Left ventricle myocardium inferior (tissue), 1 donor: ENCODE measurements around the gene LRIT1. TPM values are rescaled to one million over a fixed set of nuclear protein-coding genes. Genes with fewer than 3 reads are reported as not detected.
A peak's percentile ranks its signal among the peaks of the same experiment; 100 is the strongest.

ENCODE experiments used
- DNase-seq: peaks from one replicate; pipeline ENCODE4 v3.0.0-alpha.2; 2020
- H3K27ac ChIP-seq: fragments of 200-600 bp; replicated peaks from 2 replicates; pipeline ENCODE4 v1.8.0; 2021
- H3K27me3 ChIP-seq: fragments of 200-600 bp; 2 replicates; pipeline ENCODE4 v1.8.0; 2021; ENCODE audit warnings: low read depth
- H3K36me3 ChIP-seq: fragments of 200-600 bp; 2 replicates; pipeline ENCODE4 v1.8.0; 2021
- H3K4me1 ChIP-seq: fragments of 200-600 bp; 2 replicates; pipeline ENCODE4 v1.8.0; 2021
- H3K4me3 ChIP-seq: fragments of 200-600 bp; 2 replicates; pipeline ENCODE4 v1.8.0; 2021; ENCODE audit warnings: mild to moderate bottlenecking, moderate library complexity
- H3K9me3 ChIP-seq: fragments of 200-600 bp; replicated peaks from 2 replicates; pipeline ENCODE4 v1.8.0; 2021
- intact Hi-C: fragments of 100-400 bp; cut with micrococcal nuclease; formaldehyde crosslinking; loops from one replicate; pipeline ENCODE4 v1.11.0; 2022
- total RNA-seq: library from RNA; stranded (reverse); fragmentation: NEBNext Ultra II Directional; extraction: Animal tissue kit (Norgen Biotek cat#: 25700); gene quantifications from one replicate; pipeline ENCODE4 v1.2.1, GENCODE V29; 2021
- TF ChIP-seq, protein P1 (sequence below): fragments of 200-600 bp; IDR thresholded peaks from 2 replicates; pipeline ENCODE4 v1.8.0; 2021; ENCODE audit warnings: antibody characterized with exemption, mild to moderate bottlenecking, borderline replicate concordance
- donor health status: DM: no; HTN: yes; CAD: no; lungs with severe emphysema.

LRIT1 gene
- total RNA-seq, 1 donor from 2014 or later, result not detected

DNA sequence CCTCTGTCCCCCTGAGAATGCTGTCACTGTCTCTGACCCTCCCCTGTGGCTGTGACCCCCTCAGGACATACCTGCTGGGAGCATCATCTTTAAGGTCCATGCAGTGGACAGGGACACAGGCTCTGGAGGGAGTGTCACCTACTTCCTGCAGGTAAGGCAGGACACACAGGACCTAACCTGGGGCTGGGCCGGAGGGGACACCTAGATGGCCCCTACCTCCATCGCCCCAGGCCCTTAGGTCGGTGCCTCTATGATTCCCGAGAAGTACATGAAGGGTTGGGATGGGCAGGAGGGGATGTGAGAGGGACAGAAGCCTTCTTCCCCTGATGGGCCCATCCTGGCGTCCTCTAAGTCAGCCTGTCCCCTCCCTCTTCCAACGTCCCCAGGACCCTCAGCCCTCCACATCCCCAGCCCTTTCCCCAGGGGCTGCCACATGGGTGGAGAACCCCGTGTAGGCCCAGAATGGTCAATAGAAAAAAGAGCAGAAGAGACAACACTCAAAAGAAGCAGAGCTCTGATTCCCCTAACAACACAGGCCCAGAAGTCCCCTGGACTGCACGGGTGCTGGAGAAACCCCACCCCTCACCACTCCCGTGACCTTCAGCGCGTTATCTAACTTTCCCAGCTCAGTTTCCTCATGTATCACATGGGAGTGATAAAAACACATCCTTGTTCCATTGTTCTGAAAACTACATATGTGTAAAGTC lies 40.7 kb downstream of the LRIT1 start:
- Histone ChIP-seq H3K36me3 (no peaks in the 10 kb centered on the region), H3K4me1 (peaks cover 11% of the 10 kb centered on the region), H3K27ac (no peak overlapping the region), H3K27me3 (peaks cover 63% of the 10 kb centered on the region), H3K4me3 (no peak overlapping the region), H3K9me3 (no peaks in the 10 kb centered on the region)
- DNase-seq, result no peak
- TF ChIP-seq, protein P1, sequence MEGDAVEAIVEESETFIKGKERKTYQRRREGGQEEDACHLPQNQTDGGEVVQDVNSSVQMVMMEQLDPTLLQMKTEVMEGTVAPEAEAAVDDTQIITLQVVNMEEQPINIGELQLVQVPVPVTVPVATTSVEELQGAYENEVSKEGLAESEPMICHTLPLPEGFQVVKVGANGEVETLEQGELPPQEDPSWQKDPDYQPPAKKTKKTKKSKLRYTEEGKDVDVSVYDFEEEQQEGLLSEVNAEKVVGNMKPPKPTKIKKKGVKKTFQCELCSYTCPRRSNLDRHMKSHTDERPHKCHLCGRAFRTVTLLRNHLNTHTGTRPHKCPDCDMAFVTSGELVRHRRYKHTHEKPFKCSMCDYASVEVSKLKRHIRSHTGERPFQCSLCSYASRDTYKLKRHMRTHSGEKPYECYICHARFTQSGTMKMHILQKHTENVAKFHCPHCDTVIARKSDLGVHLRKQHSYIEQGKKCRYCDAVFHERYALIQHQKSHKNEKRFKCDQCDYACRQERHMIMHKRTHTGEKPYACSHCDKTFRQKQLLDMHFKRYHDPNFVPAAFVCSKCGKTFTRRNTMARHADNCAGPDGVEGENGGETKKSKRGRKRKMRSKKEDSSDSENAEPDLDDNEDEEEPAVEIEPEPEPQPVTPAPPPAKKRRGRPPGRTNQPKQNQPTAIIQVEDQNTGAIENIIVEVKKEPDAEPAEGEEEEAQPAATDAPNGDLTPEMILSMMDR, result no peak
- intact Hi-C loops, result no loop called here

DNA sequence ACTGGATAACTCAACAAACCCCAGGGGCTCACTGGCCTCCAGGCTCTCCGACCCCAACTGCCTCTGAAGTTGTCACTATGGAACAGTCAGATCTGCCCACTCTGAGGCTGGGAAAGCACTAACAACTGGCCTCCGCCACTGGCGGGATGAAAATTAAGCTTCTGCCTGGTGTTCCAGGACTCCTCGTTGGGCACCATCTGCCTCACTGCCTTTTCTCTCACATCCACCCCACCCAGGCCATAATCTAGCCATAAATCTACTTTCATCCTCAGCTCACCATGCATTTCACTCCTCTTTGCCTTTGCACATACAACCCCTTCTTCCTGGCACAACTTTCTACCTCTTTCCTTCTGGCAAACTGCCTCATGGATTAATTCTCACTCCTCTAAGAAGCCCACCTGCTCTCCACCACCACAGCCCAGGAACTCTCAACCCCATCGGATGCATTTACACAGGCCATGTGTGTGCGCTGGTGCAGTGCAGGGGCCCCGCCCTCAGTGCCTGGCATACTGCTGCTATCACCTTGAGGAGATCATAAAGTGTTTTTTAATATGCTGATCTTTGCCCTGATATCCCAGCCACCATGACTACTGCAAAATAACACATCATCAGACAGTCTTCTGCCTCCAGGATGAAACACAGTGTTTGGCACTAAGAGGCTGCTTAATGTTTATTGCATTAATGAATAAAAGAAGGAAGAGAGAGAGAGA lies 43.0 kb downstream of the LRIT1 start:
- H3K4me3 ChIP-seq, result no peak overlapping the region
- peaks cover 68% of the 10 kb centered on the region for H3K27me3 ChIP-seq
- no peaks in the 10 kb centered on the region for H3K36me3 ChIP-seq
- peaks cover 30% of the 10 kb centered on the region for H3K4me1 ChIP-seq
- intact Hi-C loops, result no loop called here
- DNase-seq, result no peak
- H3K27ac ChIP-seq, result no peak overlapping the region
- H3K9me3 ChIP-seq, result no peaks in the 10 kb centered on the region
- TF ChIP-seq, protein P1, result no peak

DNA sequence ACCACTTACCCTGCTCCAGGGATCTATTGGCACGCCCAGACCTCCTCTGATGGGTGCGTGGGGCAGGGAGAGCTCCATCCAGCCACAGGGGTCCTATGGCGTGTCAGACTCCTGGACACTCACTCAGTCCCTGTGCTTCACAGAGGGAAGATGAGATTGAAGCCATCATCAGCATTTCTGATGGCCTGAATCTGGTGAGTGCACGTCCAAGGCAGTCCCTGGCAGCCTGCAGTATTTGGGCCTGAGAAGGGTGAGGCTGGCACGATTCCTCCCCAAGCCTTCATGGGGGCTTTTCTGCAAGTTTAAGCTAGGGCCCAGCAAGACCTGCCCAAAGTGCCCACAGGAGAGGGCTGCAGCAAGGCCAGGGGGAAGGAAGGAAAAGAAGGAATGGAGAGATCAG lies 43.7 kb downstream of the LRIT1 start:
- TF ChIP-seq, protein P1, result no peak
- no peaks in the 10 kb centered on the region for H3K36me3 ChIP-seq
- H3K27me3 ChIP-seq, result peaks cover 69% of the 10 kb centered on the region
- H3K27ac ChIP-seq, result no peak overlapping the region
- DNase-seq, result no peak
- intact Hi-C loops, result no loop called here
- no peak overlapping the region for H3K4me3 ChIP-seq
- peaks cover 30% of the 10 kb centered on the region for H3K4me1 ChIP-seq
- H3K9me3 ChIP-seq, result no peaks in the 10 kb centered on the region

DNA sequence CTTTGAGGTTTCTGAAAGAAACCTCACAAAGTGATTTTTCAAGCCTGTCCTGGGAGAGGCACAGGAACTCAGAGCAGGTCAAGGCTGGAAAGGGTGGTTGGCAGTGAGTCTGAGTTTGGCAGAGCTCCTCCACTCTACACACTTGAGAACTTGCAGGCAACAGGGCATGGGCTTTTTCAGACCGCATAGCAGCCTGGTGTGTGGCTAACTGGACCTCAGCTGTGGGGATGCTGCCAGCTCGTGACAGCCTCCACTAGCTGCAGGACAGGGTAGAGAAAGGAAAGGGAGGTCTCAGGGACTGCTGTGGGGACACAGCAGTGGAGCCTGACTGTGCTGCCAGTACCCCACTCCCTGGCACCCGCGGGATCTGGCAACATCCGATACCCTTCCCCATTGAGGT lies 44.4 kb downstream of the LRIT1 start:
- H3K27ac ChIP-seq, result no peak overlapping the region
- intact Hi-C loops, result no loop called here
- peak; percentile 52 for DNase-seq

DNA sequence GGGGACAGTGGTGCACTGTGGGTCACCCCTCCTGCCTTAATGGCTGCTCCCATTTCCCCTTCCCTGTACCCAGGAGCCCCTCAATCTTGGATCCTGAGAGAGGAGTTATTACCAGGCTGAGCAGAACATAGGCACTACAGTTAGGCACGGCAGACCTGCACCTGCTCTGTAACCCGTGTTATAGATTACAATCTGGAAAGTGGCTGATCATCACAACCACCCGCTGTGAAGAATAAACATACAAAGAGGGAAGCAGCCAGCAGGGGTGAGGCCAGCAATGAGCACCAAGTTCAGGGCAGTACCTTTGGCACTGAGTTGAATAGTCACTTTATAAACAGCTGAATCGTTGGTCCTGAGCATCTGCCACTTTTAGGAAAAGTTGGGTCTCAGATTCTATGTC lies 45.3 kb downstream of the LRIT1 start:
- TF ChIP-seq, protein P1, result no peak
- Histone ChIP-seq H3K4me1 (peaks cover 30% of the 10 kb centered on the region), H3K27me3 (peaks cover 67% of the 10 kb centered on the region), H3K4me3 (no peak overlapping the region), H3K9me3 (no peaks in the 10 kb centered on the region), H3K27ac (no peak overlapping the region), H3K36me3 (no peaks in the 10 kb centered on the region)
- intact Hi-C loops, result no loop called here
- no peak for DNase-seq

More for the DNA sequence above, 44.4 kb downstream of the LRIT1 start:
- no peaks in the 10 kb centered on the region for H3K9me3 ChIP-seq
- H3K4me3 ChIP-seq, result no peak overlapping the region
- TF ChIP-seq, protein P1, result no peak
- peaks cover 68% of the 10 kb centered on the region for H3K27me3 ChIP-seq
- H3K4me1 ChIP-seq, result peaks cover 30% of the 10 kb centered on the region
- H3K36me3 ChIP-seq, result no peaks in the 10 kb centered on the region
